Measurements from ENCODE around the gene ZCCHC14. TPM values are rescaled to one million over a fixed set of nuclear protein-coding genes. Genes with fewer than 3 reads are reported as not detected.
A peak's percentile ranks its signal among the peaks of the same experiment; 100 is the strongest.

Gene ZCCHC14
- total and polyA plus RNA-seq, 2 of the 8 experiments (the other 6 are each of a cell fraction or from before 2014, with no cell fraction given), result 8.2 to 28.2 TPM

DNA sequence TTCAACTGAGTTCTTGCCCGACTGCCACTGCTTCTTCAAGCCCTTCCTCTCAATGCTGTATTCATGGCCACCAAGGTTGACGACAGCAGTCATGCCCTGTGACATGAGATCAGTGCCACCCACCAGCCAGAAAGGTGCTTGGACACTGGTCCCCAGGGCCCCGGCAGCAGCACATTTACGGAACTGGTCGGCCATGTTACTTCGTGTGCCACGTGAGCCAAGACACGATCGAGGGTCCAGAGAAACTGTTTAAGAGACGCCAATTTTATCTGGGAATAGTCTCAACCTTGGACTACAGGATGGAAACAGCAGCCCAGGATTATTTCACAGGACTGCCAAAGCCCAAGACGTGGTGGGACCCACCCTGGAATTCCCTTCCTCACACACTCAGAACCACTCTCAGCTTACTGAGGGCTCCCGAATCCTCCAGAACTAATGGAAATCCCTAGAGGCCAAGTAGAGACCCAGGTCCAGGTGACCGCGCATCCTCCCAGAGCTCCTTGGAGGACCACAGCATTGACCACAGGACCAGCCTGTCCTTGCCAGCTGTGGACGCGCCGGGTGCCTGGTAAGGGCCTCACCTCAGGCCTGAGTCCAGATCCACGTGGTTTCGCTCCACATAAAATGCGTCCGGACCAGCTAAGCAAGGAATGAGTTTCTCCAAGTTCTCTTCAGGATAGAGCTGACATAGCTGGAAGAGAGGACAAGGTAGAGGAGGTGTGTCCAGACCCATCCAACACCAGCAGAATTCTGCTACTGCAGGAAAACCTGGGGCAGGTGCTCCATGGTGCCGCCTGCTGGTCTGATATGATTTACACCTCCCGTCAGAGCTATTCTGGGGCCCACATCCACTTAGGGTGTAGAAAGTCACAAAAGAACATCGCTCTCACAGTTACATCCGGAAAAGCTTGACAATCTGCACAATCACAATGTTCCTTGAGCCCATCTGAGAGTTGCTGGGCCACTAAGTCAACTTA is 72.5 kb downstream of the ZCCHC14 start:
- H4K8ac ChIP-seq (ENCODE audit: extremely low read depth, insufficient read depth, low read length), result no peak overlapping the region
- DNase-seq (ENCODE audit: low read depth in 1 of 2, low spot score in 2 of 2) (no peak), FAIRE-seq (no peak)
- no peak overlapping the region for H3K9ac ChIP-seq (replicated peaks in 1 of 4; ENCODE audit: extremely low read depth in 1 of 4, low read depth in 3 of 4, low read length in 3 of 4)
- no peak overlapping the region for H3K18ac ChIP-seq (ENCODE audit: extremely low read depth, low read length)
- no peak overlapping the region for H2AFZ ChIP-seq (ENCODE audit: low read length)
- H2BK12ac ChIP-seq (ENCODE audit: low read depth, low read length), result no peak overlapping the region
- H4K5ac ChIP-seq (ENCODE audit: insufficient read length, low read depth, low read length), result no peak overlapping the region
- H3K4me3 ChIP-seq (ENCODE audit: extremely low read depth in 1 of 4, insufficient read depth in 2 of 4, low read depth in 3 of 4, low read length in 4 of 4), result no peak overlapping the region
- H2BK15ac ChIP-seq (ENCODE audit: low read length), result no peak overlapping the region
- H3K56ac ChIP-seq (replicated peaks; ENCODE audit: insufficient read length, low read depth, low read length), result no peak overlapping the region
- H3K4me1 ChIP-seq (replicated peaks in 1 of 4; ENCODE audit: control insufficient read depth in 3 of 4, insufficient read depth in 4 of 4, low read length in 3 of 4), result peaks cover 0 to 5% (median 3%) of the 10 kb centered on the region in 4 experiments; a peak in 3 of 7 replicates
- no peak overlapping the region for H3K14ac ChIP-seq (ENCODE audit: insufficient read length)
- peaks cover 2 to 10% of the 10 kb centered on the region in 2 experiments for H4K20me1 ChIP-seq (replicated peaks in 1 of 2; ENCODE audit: control insufficient read depth in 1 of 2, insufficient read depth in 2 of 2, low read length in 2 of 2)
- H3K79me2 ChIP-seq (ENCODE audit: control insufficient read depth in 1 of 2, insufficient read depth in 2 of 2, low read length in 2 of 2), result no peaks in the 10 kb centered on the region
- no peak overlapping the region for H3K4ac ChIP-seq (replicated peaks; ENCODE audit: insufficient read length, low read depth, low read length)
- no peak overlapping the region for H2BK5ac ChIP-seq (ENCODE audit: low read depth, low read length)
- H3K36me3 ChIP-seq (ENCODE audit: control insufficient read depth in 2 of 4, insufficient read depth in 4 of 4, low read length in 3 of 4), result peaks cover 0 to 15% (median 6%) of the 10 kb centered on the region in 4 experiments; a peak in 5 of 8 replicates
- no peak overlapping the region for H3K4me2 ChIP-seq (ENCODE audit: insufficient read depth in 1 of 2, low read depth in 2 of 2, low read length in 2 of 2)
- H2AK5ac ChIP-seq (ENCODE audit: low read depth, low read length), result no peak overlapping the region
- no peaks in the 10 kb centered on the region for H3K23me2 ChIP-seq (ENCODE audit: low read depth, low read length)
- ChIA-PET CTCF (ENCODE audit: partially characterized antibody) (interaction anchor here (0.5 to 2.2 kb wide), 25 partner anchors 11 to 1603 kb away, joined by 3 to 10 read pairs (median 4); no protein-coding TSS in a partner anchor), POLR2A (ENCODE audit: partially characterized antibody) (no interaction called here)
- H2BK120ac ChIP-seq (replicated peaks; ENCODE audit: low read depth, low read length), result no peak overlapping the region
- no peaks in the 10 kb centered on the region for H3K27me3 ChIP-seq (replicated peaks in 1 of 4; ENCODE audit: control insufficient read depth in 3 of 4, extremely low read depth in 1 of 4, insufficient read depth in 3 of 4, low read length in 3 of 4)
- H3K9me3 ChIP-seq (ENCODE audit: insufficient read depth in 2 of 2, low read depth in 1 of 2, low read length in 1 of 2), result no peaks in the 10 kb centered on the region
- H3K23ac ChIP-seq (ENCODE audit: insufficient read length), result no peak overlapping the region
- H3K79me1 ChIP-seq (ENCODE audit: low read depth, low read length), result no peaks in the 10 kb centered on the region; the same call in 1 of the 2 replicates
- no peak overlapping the region for H3K27ac ChIP-seq (ENCODE audit: low read depth, low read length)
- WGBS, 2 experiments (ENCODE audit: extremely low coverage in 1 of 2, insufficient coverage in 1 of 2, insufficient read length in 1 of 2, insufficient replicate concordance in 2 of 2, low coverage in 1 of 2, low lambda C conversion rate in 2 of 2, missing lambda C conversion rate in 1 of 2), result 95% methylated on average over 25 of the region's 25 CpGs; no CpG with 5 or more reads in 1 of the 2 experiments
- no peak overlapping the region for H4K91ac ChIP-seq (replicated peaks; ENCODE audit: insufficient read length, low read length)
- no peak overlapping the region for H2BK20ac ChIP-seq (ENCODE audit: low read length)
- TF ChIP-seq SP4 (IDR thresholded peaks at IDR 0.05; ENCODE audit: low read length) (no peak), SIRT6 (IDR thresholded peaks at IDR 0.05; ENCODE audit: low read length) (no peak), RAD21 (IDR thresholded peaks at IDR 0.05 in 1 of 2, conservative IDR thresholded peaks at IDR 0.05 in 1 of 2; ENCODE audit: low read depth in 2 of 2, low read length in 2 of 2) (0 out of 4 replicates have a peak, but pooled peaks of 1 of the 2 experiments have one; percentile 1), TEAD4 (IDR thresholded peaks at IDR 0.05; ENCODE audit: low read depth, low read length) (no peak), POLR2A (IDR thresholded peaks at IDR 0.05; ENCODE audit: control extremely low read depth in 1 of 2, low read depth in 2 of 2, low read length in 2 of 2) (no peak), POLR2AphosphoS5 (IDR thresholded peaks at IDR 0.05; ENCODE audit: low read depth, low read length) (no peak), SAP30 (IDR thresholded peaks at IDR 0.05; ENCODE audit: insufficient read depth, insufficient replicate concordance, low read length) (no peak)
- TF ChIP-seq, protein P1, sequence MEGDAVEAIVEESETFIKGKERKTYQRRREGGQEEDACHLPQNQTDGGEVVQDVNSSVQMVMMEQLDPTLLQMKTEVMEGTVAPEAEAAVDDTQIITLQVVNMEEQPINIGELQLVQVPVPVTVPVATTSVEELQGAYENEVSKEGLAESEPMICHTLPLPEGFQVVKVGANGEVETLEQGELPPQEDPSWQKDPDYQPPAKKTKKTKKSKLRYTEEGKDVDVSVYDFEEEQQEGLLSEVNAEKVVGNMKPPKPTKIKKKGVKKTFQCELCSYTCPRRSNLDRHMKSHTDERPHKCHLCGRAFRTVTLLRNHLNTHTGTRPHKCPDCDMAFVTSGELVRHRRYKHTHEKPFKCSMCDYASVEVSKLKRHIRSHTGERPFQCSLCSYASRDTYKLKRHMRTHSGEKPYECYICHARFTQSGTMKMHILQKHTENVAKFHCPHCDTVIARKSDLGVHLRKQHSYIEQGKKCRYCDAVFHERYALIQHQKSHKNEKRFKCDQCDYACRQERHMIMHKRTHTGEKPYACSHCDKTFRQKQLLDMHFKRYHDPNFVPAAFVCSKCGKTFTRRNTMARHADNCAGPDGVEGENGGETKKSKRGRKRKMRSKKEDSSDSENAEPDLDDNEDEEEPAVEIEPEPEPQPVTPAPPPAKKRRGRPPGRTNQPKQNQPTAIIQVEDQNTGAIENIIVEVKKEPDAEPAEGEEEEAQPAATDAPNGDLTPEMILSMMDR (IDR thresholded peaks at IDR 0.05; ENCODE audit: control extremely low read depth in 1 of 3, insufficient read depth in 1 of 3, low read depth in 1 of 3, low read length in 3 of 3), result peak; percentile 43 to 63 (median 63)
